Body of pancreas (tissue), 4 donors: ENCODE data around the gene ZNF341. TPM values are rescaled to one million over a fixed set of nuclear protein-coding genes. Genes with fewer than 3 reads are reported as not detected.

Experiments used
- ATAC-seq: fragments of 150-250 bp; one replicate; pipeline ENCODE4 v1.9.1; 2016
- DNase-seq, 4 donors: peaks; one replicate each; pipeline ENCODE4 v3.0.0-alpha.2; 2019
- H3K27ac ChIP-seq, 4 donors: fragments of 200-600 bp; sonication (generic); 1 replicate in 3 of 4; 2 replicates in 1 of 4; pipeline versions ENCODE4 v1.5.1 to v1.6.1; 2016 to 2019; ENCODE audit warnings: mild to moderate bottlenecking in 1 of 4, mixed read lengths in 1 of 4, moderate library complexity in 1 of 4
- H3K27me3 ChIP-seq, 2 donors: fragments of 200-600 bp; sonication (generic); one replicate each; pipeline ENCODE4 v1.6.0; 2016; ENCODE audit warnings: mild to moderate bottlenecking in 1 of 2
- H3K36me3 ChIP-seq, 2 donors: fragments of 200-600 bp; sonication (generic); replicated peaks in 1 of 2; 2 replicates each; pipeline ENCODE4 v1.5.1; 2016; ENCODE audit warnings: low read depth in 2 of 2; ENCODE audit not compliant: insufficient read depth in 1 of 2
- H3K4me1 ChIP-seq: fragments of 200-600 bp; sonication (generic); one replicate; pipeline ENCODE4 v1.6.0; 2016
- H3K4me3 ChIP-seq, 2 donors: fragments of 200-600 bp; sonication (generic); 1 replicate in 1 of 2; 2 replicates in 1 of 2; pipeline ENCODE4 v1.5.1; 2016 to 2019
- H3K9me3 ChIP-seq, 3 donors: fragments of 200-600 bp; sonication (generic); 1 replicate in 2 of 3; 2 replicates in 1 of 3; pipeline ENCODE4 v1.5.1; 2016
- CTCF ChIP-seq, 7 experiments: fragments of 450-650 bp in 4 of 7; fragments of 200-600 bp in 3 of 7; sonication (generic) in 3 of 7; IDR thresholded peaks; one replicate each; pipeline ENCODE4 v1.5.1; 2016 to 2019; ENCODE audit warnings: antibody characterized with exemption in 7 of 7
- POLR2A ChIP-seq, 3 donors: fragments of 450-650 bp; IDR thresholded peaks; one replicate each; pipeline ENCODE4 v1.6.1; 2016; ENCODE audit warnings: antibody characterized with exemption in 3 of 3, mild to moderate bottlenecking in 2 of 3
- WGBS, 2 donors: methylation state at CpG; one replicate each; pipeline ENCODE4 v1.1.5; 2017; 5-methylcytosine and 5-hydroxymethylcytosine counted together
- intact Hi-C: fragments of 100-400 bp; cut with DNase I; formaldehyde crosslinking; loops from one replicate; pipeline ENCODE4 v1.15.1; 2023
- total RNA-seq, 2 donors: library from RNA; depleted of rRNA; stranded (reverse); fragments of >200 nt; gene quantifications; one replicate each; pipeline ENCODE4 v1.1.0, GENCODE V29; 2016

Gene ZNF341
- total RNA-seq, 2 donors from 2014 or later, result 0.33 to 0.78 TPM

DNA sequence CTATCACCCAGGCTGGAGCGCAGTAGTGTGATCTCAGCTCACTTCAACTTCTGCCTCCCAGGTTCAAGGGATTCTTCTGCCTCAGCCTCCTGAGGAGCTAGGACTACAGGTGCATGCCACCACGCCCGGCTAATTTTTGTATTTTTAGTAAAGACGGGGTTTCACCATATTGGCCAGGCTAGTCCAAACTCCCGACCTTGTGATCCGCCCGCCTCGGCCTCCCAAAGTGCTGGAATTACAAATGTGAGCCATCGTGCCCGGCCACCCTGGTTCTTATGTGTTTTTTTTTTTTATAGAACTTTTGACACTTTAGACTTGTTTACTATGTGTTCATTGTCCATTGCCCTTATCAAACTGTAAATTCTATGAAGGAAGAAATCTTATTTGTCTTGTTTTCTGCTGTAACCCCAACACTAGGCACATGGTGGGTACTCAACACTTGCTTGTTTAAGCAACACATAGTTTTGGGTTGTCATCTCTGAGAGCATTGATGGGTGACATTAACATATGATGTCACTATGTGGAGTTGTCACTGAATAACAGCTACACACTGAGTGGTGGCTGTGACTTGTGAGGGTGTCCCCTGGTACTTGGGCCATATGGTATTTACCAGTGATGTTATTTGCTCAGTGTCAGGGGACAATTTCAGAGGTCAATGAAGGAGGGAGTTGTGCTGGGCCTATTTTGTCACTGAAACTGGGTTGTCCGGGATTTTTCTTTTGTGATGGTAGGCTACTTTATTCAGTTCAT, 10.2 kb upstream of the ZNF341 start:
- intact Hi-C loops, result no loop called here

DNA sequence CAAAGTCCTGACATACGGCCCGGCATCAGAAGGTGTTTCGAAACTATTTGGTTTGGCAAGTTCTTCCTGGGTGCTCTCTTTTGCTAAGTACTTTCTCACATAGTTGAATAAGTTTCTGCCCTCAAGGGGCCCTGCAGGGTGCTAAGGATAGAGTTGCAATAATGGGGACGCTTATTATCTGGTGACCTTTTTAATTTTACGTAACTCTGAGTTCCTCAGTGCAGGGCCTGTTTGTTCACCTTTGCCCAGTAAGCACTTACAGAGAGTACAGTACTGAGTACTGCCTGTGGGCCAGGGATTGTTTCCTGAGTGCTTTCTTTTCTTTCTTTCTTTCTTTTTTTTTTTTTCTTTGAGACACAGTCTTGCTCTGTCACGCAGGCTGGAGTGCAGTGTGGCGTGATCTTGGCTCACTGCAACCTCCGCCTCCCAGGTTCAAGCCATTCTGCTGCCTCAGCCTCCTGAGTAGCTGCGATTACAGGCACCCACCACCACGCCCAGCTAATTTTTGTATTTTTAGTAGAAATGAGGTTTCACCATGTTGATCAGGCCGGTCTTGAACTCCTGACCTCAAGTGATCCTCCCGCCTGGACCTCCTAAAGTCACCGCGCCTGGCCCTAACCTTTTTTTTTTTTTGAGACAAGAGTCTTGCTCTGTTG, 7.2 kb upstream of the ZNF341 start:
- no peaks in the 10 kb centered on the region for H3K27me3 ChIP-seq
- H3K27ac ChIP-seq, result no peak overlapping the region
- WGBS, 2 donors, result 72 to 75% methylated on average over 14 of the region's 14 CpGs
- no peaks in the 10 kb centered on the region for H3K9me3 ChIP-seq
- no peak for TF ChIP-seq CTCF (IDR thresholded peaks at IDR 0.05)
- TF ChIP-seq POLR2A (IDR thresholded peaks at IDR 0.05), result no peak
- no peak for DNase-seq
- intact Hi-C loops, result no loop called here
- H3K4me3 ChIP-seq, result no peak overlapping the region
- no peaks in the 10 kb centered on the region for H3K36me3 ChIP-seq
- peaks cover 6% of the 10 kb centered on the region for H3K4me1 ChIP-seq
- ATAC-seq, result no peak

More for the DNA sequence above, 10.2 kb upstream of the ZNF341 start:
- TF ChIP-seq CTCF (IDR thresholded peaks at IDR 0.05) (no peak), POLR2A (IDR thresholded peaks at IDR 0.05) (no peak)
- H3K36me3 ChIP-seq, result no peaks in the 10 kb centered on the region
- DNase-seq (no peak), ATAC-seq (no peak)
- no peak overlapping the region for H3K27ac ChIP-seq
- H3K9me3 ChIP-seq, result no peaks in the 10 kb centered on the region
- WGBS, 2 donors, result 85 to 90% methylated on average over 11 of the region's 11 CpGs
- peaks cover 18% of the 10 kb centered on the region for H3K4me1 ChIP-seq
- no peaks in the 10 kb centered on the region for H3K27me3 ChIP-seq
- H3K4me3 ChIP-seq, result no peak overlapping the region

- Histone ChIP-seq H3K27ac (no peak overlapping the region), H3K36me3 (no peaks in the 10 kb centered on the region)
- no peak for ATAC-seq
These were observed 6.1 kb upstream of the ZNF341 start for GRCh38 chr20:33725607-33726264.

GRCh38 chr20:33727115-33727479, 4.7 kb upstream of the ZNF341 start:
- H3K4me3 ChIP-seq, result no peak overlapping the region
- DNase-seq (no peak), ATAC-seq (no peak)
- intact Hi-C loops, result no loop called here
- WGBS, 2 donors, result 86 to 87% methylated on average over 5 of the region's 5 CpGs
- H3K27me3 ChIP-seq, result no peaks in the 10 kb centered on the region
- no peaks in the 10 kb centered on the region for H3K36me3 ChIP-seq
- TF ChIP-seq POLR2A (IDR thresholded peaks at IDR 0.05) (no peak), CTCF (IDR thresholded peaks at IDR 0.05) (no peak)
- H3K4me1 ChIP-seq, result peaks cover 7% of the 10 kb centered on the region
- no peaks in the 10 kb centered on the region for H3K9me3 ChIP-seq
- H3K27ac ChIP-seq, result no peak overlapping the region

More at GRCh38 chr20:33725607-33726264, 6.1 kb upstream of the ZNF341 start:
- 64 to 84% methylated on average over 7 of the region's 7 CpGs for WGBS, 2 donors
- TF ChIP-seq CTCF (IDR thresholded peaks at IDR 0.05), result no peak
- no peak for TF ChIP-seq POLR2A (IDR thresholded peaks at IDR 0.05)
- DNase-seq, result no peak
- intact Hi-C loops, result no loop called here
- Histone ChIP-seq H3K27me3 (no peaks in the 10 kb centered on the region), H3K4me1 (peaks cover under 1% of the 10 kb centered on the region), H3K4me3 (no peak overlapping the region), H3K9me3 (no peaks in the 10 kb centered on the region)
